A172 (cell line): Measurements from ENCODE around the gene MKRN3. TPM values are rescaled to one million over a fixed set of nuclear protein-coding genes. Genes with fewer than 3 reads are reported as not detected.
"Not testable (repeated sequence)": the region's sequence is repeated elsewhere in the genome, so short reads cannot be mapped to it uniquely, and the experiment has no call there.

Source experiments
- DNase-seq: peaks from one replicate; pipeline ENCODE4 v3.0.0-alpha.2; 2015; ENCODE audit warnings: low spot score
- total RNA-seq: library from RNA; depleted of rRNA; stranded (reverse); fragments of >200 nt; shearing (Covaris generic); gene quantifications from 2 replicates; pipeline ENCODE4 v1.2.3, GENCODE V29; 2014; rRNA removed

MKRN3 gene
- total RNA-seq, 1 experiment from 2014 or later: 11.1 TPM

- no peak for DNase-seq
These were observed 22.8 kb downstream of the MKRN3 start for GRCh38 chr15:23588268-23588667.

- DNase-seq: no peak
These were observed 23.5 kb downstream of the MKRN3 start for GRCh38 chr15:23589012-23589411.

- DNase-seq: no peak
These were observed 28.8 kb downstream of the MKRN3 start for GRCh38 chr15:23594252-23594770.

- no peak for DNase-seq
These were observed 29.9 kb downstream of the MKRN3 start for GRCh38 chr15:23595368-23595767.

GRCh38 chr15:23596736-23597135, 31.3 kb downstream of the MKRN3 start:
- DNase-seq: no peak

GRCh38 chr15:23597278-23597677, 31.8 kb downstream of the MKRN3 start:
- not testable (repeated sequence) for DNase-seq

GRCh38 chr15:23599053-23599452, 33.6 kb downstream of the MKRN3 start:
- DNase-seq: no peak

- DNase-seq: no peak
These were observed 36.6 kb downstream of the MKRN3 start for GRCh38 chr15:23602124-23602523.

GRCh38 chr15:23606226-23606625, 40.8 kb downstream of the MKRN3 start:
- no peak for DNase-seq

- DNase-seq: no peak
These were observed 51.1 kb downstream of the MKRN3 start for GRCh38 chr15:23616536-23616935.

Other genes with a start within 250 kb of the MKRN3 start
- gene GOLGA6L26, start 231.5 kb upstream of the MKRN3 start, total RNA-seq: not detected in 2 replicates
- not detected in 2 replicates for gene GOLGA8S, start 210.9 kb upstream of the MKRN3 start, total RNA-seq
- not detected in 2 replicates for gene GOLGA6L2, start 118.4 kb upstream of the MKRN3 start, total RNA-seq
- not detected in 2 replicates for gene MAGEL2, start 82.2 kb downstream of the MKRN3 start, total RNA-seq
- gene NDN, start 121.6 kb downstream of the MKRN3 start, total RNA-seq: not detected in 2 replicates